B cell (primary cell): ENCODE data around the gene DNTT.

ENCODE experiments used
- EZH2 ChIP-seq: IDR thresholded peaks from 2 replicates; pipeline ENCODE4 v1.6.1; 2012; ENCODE audit warnings: borderline replicate concordance, low read depth, mild to moderate bottlenecking, moderate library complexity, low read length; ENCODE audit not compliant: insufficient read depth, poor library complexity, severe bottlenecking
- TF ChIP-seq, protein P1 (sequence below): fragments of 200-600 bp; IDR thresholded peaks from one replicate; pipeline ENCODE4 v1.8.0; 2022; ENCODE audit warnings: antibody characterized with exemption, mild to moderate bottlenecking

DNA sequence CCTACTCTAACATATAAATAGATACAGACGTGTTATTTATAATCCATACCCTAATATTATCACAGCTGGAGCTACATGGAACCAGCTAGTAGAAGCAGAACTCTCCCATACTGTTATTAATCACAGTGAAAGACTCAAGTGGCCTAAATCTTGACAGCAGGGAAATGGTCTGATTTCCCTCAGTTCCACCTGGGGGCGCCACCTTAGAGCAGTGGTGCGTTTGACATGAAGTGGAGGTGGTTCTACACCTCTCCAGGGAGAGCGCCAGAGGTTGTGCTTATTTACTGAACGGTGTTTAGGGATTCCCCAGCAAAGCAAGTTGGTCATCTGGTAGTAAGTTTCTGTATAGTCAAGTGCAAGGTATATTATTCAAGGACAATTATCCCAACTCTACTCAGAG, 17.6 kb downstream of the DNTT start:
- TF ChIP-seq, protein P1, sequence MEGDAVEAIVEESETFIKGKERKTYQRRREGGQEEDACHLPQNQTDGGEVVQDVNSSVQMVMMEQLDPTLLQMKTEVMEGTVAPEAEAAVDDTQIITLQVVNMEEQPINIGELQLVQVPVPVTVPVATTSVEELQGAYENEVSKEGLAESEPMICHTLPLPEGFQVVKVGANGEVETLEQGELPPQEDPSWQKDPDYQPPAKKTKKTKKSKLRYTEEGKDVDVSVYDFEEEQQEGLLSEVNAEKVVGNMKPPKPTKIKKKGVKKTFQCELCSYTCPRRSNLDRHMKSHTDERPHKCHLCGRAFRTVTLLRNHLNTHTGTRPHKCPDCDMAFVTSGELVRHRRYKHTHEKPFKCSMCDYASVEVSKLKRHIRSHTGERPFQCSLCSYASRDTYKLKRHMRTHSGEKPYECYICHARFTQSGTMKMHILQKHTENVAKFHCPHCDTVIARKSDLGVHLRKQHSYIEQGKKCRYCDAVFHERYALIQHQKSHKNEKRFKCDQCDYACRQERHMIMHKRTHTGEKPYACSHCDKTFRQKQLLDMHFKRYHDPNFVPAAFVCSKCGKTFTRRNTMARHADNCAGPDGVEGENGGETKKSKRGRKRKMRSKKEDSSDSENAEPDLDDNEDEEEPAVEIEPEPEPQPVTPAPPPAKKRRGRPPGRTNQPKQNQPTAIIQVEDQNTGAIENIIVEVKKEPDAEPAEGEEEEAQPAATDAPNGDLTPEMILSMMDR: no peak
- TF ChIP-seq EZH2: no peak
